BE2C (cell line): ENCODE measurements around the gene FBXO10.

Experiments used
- DNase-seq: peaks from one replicate; pipeline ENCODE4 v3.0.0-alpha.2; 2020
- H3K27me3 ChIP-seq: fragments of 250-450 bp; sonication (Bioruptor Pico); 2 replicates; pipeline ENCODE4 v1.5.1; 2020; ENCODE audit warnings: mild to moderate bottlenecking
- H3K36me3 ChIP-seq: fragments of 250-450 bp; sonication (Bioruptor Pico); 2 replicates; pipeline ENCODE4 v1.5.1; 2020; ENCODE audit warnings: mild to moderate bottlenecking
- H3K4me1 ChIP-seq: fragments of 250-450 bp; sonication (Bioruptor Pico); 2 replicates; pipeline ENCODE4 v1.5.1; 2020
- H3K4me3 ChIP-seq: 2 replicates; pipeline ENCODE4 v1.5.1; 2011; ENCODE audit warnings: low read depth, low read length
- H3K9me3 ChIP-seq: fragments of 250-450 bp; sonication (Bioruptor Pico); 2 replicates; pipeline ENCODE4 v1.5.1; 2020
- TF ChIP-seq, protein P1 (sequence below): IDR thresholded peaks from 2 replicates; pipeline ENCODE4 v1.5.1; 2012; ENCODE audit warnings: mild to moderate bottlenecking, low read depth, low read length

Gene FBXO10

DNA sequence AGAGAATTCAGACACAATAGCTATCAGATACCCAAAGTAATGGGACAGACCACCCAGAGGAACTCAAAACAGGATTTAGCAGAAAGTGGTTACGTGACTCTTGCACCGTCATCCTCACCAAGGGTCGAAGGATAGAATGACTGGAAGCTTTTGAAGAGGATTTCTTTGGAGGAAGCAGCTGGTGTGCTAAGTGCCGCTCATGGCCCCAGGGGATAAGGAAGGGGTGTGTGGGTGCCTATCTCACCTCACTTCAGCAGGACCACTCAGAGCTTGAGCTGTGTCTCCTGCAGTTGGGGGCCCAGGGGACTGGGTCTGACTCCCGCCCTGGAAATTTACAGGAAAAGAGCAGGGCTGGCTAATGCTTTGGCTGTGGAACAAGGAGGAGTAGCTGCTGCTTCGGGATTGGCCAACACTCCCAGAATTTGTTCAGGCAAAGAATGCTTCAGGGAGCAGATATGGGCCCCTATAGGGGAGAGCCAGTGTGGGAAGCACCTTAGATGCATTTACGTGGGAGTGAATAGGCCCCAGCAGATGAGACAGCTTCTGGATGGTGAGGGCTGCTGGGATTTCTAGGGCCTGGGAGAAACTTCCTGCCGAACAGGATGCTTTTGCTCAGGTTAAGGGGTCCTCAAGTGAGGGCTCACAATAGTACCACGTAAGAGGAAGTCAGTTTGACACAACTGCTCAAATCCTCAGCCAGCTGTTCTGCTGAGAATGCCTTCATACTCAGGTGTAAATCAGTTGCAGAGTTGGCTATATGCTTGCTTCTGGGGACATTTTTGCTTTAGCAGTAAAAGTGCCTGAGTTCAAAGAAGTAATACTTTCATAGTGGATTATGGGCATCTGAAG, 45.3 kb upstream of the FBXO10 start:
- Histone ChIP-seq H3K27me3 (no peaks in the 10 kb centered on the region), H3K4me1 (peaks cover 15% of the 10 kb centered on the region), H3K9me3 (no peaks in the 10 kb centered on the region), H3K36me3 (no peaks in the 10 kb centered on the region), H3K4me3 (no peak overlapping the region)
- TF ChIP-seq, protein P1, sequence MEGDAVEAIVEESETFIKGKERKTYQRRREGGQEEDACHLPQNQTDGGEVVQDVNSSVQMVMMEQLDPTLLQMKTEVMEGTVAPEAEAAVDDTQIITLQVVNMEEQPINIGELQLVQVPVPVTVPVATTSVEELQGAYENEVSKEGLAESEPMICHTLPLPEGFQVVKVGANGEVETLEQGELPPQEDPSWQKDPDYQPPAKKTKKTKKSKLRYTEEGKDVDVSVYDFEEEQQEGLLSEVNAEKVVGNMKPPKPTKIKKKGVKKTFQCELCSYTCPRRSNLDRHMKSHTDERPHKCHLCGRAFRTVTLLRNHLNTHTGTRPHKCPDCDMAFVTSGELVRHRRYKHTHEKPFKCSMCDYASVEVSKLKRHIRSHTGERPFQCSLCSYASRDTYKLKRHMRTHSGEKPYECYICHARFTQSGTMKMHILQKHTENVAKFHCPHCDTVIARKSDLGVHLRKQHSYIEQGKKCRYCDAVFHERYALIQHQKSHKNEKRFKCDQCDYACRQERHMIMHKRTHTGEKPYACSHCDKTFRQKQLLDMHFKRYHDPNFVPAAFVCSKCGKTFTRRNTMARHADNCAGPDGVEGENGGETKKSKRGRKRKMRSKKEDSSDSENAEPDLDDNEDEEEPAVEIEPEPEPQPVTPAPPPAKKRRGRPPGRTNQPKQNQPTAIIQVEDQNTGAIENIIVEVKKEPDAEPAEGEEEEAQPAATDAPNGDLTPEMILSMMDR = no peak
- peak; percentile 13 for DNase-seq

DNA sequence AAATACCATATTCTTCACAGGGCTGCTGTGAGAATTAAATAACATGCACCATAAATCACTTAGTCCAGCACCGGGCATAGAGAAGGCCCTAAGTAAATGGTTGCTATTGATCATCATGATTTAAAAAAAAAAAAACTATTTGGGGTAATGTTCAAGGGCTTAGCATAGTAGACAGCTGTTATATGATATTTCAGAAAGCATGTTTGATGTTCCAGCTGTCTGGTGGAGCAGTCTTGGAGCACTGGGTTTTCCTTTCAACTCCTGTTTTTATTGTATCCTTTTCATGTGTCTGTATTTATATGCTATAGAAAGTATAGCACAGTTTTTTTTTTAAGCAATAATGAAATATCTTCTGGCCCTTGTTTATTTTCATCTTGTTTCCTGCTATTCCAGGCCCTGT, 44.2 kb upstream of the FBXO10 start:
- TF ChIP-seq, protein P1 = no peak
- no peaks in the 10 kb centered on the region for H3K36me3 ChIP-seq
- H3K9me3 ChIP-seq = no peaks in the 10 kb centered on the region
- H3K4me1 ChIP-seq = peaks cover 15% of the 10 kb centered on the region
- H3K27me3 ChIP-seq = no peaks in the 10 kb centered on the region
- H3K4me3 ChIP-seq = no peak overlapping the region
- DNase-seq = no peak

DNA sequence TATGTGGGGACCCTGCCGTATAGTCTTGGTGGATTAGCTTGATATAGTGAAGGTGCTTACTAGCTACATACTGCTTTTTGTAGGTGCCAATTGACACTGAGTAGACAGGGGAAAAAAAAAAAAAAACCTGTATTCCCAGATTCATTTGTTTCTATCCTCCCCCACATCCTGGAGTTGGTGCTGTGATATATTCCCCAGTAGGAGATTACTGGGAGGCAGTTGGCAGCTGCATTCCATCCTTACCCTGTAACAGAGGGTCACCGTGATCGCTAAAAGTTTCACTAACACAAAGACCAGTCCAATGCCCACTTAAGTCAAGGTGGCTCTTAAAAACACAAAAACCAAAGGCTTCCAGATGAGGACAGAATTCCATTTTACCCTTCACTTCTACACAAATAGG, 43.6 kb upstream of the FBXO10 start:
- no peak for DNase-seq
- no peaks in the 10 kb centered on the region for H3K27me3 ChIP-seq
- peaks cover 15% of the 10 kb centered on the region for H3K4me1 ChIP-seq
- H3K9me3 ChIP-seq = no peaks in the 10 kb centered on the region
- no peaks in the 10 kb centered on the region for H3K36me3 ChIP-seq
- TF ChIP-seq, protein P1 = no peak
- no peak overlapping the region for H3K4me3 ChIP-seq

DNA sequence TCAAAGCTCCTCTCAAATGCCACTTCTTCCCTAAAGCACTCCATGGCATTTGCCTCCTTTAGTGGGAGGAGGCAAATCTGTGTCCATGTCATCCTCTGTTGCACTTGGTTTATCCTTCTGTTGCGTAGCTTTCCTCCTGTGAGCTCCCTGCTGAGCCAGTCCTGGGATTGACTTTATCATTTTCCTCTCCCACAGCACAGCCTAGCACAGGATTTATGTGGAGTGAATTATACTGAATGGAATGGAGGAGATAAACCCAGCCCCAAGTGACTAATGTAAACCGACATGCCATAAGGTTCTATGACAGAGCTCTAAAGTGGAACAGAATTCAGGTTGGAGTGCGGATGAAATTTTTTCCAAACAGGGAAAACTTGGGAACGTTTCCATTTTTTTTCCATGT, 42.6 kb upstream of the FBXO10 start:
- no peak for DNase-seq
- TF ChIP-seq, protein P1 = no peak
- Histone ChIP-seq H3K9me3 (no peaks in the 10 kb centered on the region), H3K27me3 (no peaks in the 10 kb centered on the region), H3K4me1 (peaks cover 15% of the 10 kb centered on the region), H3K4me3 (no peak overlapping the region), H3K36me3 (no peaks in the 10 kb centered on the region)

DNA sequence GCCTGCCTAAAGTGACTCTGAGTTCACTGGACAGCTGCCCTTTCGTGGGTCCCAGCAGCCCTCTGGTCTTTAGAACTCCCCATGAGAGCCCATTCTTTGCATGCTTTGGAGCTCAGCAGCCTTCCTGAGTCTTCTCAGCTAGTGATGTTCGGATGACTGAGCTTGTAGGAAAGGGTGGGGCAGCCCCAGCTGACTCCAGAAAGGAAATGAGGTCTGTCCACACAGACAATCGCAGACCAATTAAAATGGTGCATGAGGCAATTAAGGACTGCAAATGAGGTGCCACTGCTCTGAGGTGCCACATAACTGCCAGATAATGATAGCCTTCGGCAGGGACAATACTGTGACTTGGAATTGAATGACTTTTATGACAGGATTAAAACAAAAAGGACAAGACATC, 41.7 kb upstream of the FBXO10 start:
- no peak for DNase-seq
- Histone ChIP-seq H3K9me3 (no peaks in the 10 kb centered on the region), H3K4me1 (peaks cover 11% of the 10 kb centered on the region), H3K27me3 (no peaks in the 10 kb centered on the region), H3K36me3 (no peaks in the 10 kb centered on the region), H3K4me3 (no peak overlapping the region)
- TF ChIP-seq, protein P1 = no peak

DNA sequence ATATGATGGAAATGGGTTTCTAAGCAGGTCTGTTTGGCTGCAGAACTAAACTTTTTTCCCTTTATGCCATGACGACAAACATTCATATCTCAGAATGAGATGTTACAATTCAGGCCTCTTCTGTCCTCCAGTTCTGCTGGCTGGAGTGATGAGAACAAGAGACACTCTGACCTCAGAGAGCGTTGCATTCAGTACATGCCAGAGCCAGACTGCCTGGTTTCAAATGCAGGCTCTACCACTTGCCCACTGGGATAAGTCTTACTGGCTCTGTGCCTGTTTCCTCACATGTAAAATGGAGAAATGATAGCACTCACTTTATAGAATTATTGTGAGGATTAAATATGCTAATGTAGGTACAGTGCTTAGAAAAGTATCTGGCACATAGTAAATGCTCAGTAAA, 41.0 kb upstream of the FBXO10 start:
- no peaks in the 10 kb centered on the region for H3K36me3 ChIP-seq
- TF ChIP-seq, protein P1 = no peak
- no peak overlapping the region for H3K4me3 ChIP-seq
- H3K27me3 ChIP-seq = no peaks in the 10 kb centered on the region
- no peaks in the 10 kb centered on the region for H3K9me3 ChIP-seq
- DNase-seq = no peak
- H3K4me1 ChIP-seq = peaks cover 8% of the 10 kb centered on the region
